ENCODE results near the gene SETBP1. TPM values are rescaled to one million over a fixed set of nuclear protein-coding genes. Genes with fewer than 3 reads are reported as not detected.

The SETBP1 gene
- total and polyA plus RNA-seq, 2 of the 4 experiments (the other 2 are of a cell fraction) = 0.19 to 0.36 TPM

DNA sequence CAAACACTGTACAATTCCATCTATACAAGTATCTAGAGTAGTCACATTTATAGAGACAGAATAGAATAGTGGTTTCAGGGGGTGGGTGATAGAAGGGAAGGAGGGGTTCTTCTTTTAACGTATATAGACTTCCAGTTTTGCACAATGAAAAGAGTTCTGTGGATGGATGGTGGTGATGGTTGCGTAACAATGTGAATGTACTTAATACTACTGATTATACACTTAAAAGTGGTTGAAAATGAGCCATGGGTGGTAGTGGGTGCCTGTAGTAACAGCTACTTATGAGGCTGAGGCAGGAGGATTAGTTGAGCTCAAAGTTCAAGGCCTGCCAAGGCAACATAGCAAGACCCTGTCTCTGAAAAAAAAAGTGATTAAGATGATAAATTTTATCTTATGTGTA lies 85.8 kb downstream of the SETBP1 start:
- no peak for DNase-seq

More for the DNA sequence above, 85.8 kb downstream of the SETBP1 start:
- Histone ChIP-seq H3K9me3 (ENCODE audit: control insufficient read depth, insufficient read depth, low read length) (no peaks in the 10 kb centered on the region), H3K56ac (ENCODE audit: extremely low read depth, insufficient read depth, low read length) (no peak overlapping the region), H3K27me3 (ENCODE audit: control insufficient read depth, insufficient read depth, low read length) (no peaks in the 10 kb centered on the region; the same call in 1 of the 2 replicates), H2BK15ac (ENCODE audit: low read depth, low read length) (no peak overlapping the region), H4K5ac (ENCODE audit: low read depth, low read length) (no peak overlapping the region), H3K9me1 (ENCODE audit: insufficient read depth, low read length) (no peaks in the 10 kb centered on the region), H3K79me1 (ENCODE audit: low read depth in 1 of 2, low read length in 2 of 2) (no peaks in the 10 kb centered on the region), H4K8ac (ENCODE audit: low read depth in 2 of 2, low read length in 2 of 2) (no peak overlapping the region), H3K9ac (ENCODE audit: low read depth, low read length) (no peak overlapping the region), H2AFZ (replicated peaks; ENCODE audit: low read length, poor library complexity) (no peak overlapping the region), H3K4me3 (ENCODE audit: insufficient read depth, low read depth, low read length) (no peak overlapping the region), H3K23ac (ENCODE audit: low read depth, low read length) (no peak overlapping the region), H3K14ac (replicated peaks; ENCODE audit: low read depth, low read length) (no peak overlapping the region), H2AK5ac (ENCODE audit: low read depth, low read length) (no peak overlapping the region), H3K4ac (ENCODE audit: low read depth, low read length) (no peak overlapping the region), H2BK5ac (ENCODE audit: low read depth, low read length, poor library complexity, severe bottlenecking) (no peak overlapping the region), H4K20me1 (ENCODE audit: insufficient read depth, low read length) (no peaks in the 10 kb centered on the region), H2AK9ac (replicated peaks; ENCODE audit: low read depth, low read length, poor library complexity) (no peak overlapping the region), H2BK20ac (ENCODE audit: low read depth, low read length) (no peak overlapping the region), H3K27ac (ENCODE audit: insufficient read depth, low read length) (no peak overlapping the region), H3K36me3 (ENCODE audit: control insufficient read depth, insufficient read depth, low read length) (no peaks in the 10 kb centered on the region), H4K91ac (ENCODE audit: insufficient read depth, low read depth, low read length) (no peak overlapping the region), H3K4me2 (ENCODE audit: low read depth, low read length) (no peak overlapping the region), H3K18ac (ENCODE audit: low read depth, low read length) (no peak overlapping the region), H3K4me1 (ENCODE audit: control insufficient read depth, insufficient read depth, low read length) (no peaks in the 10 kb centered on the region), H2BK120ac (ENCODE audit: low read depth, low read length) (no peak overlapping the region)
- intact Hi-C loops (cut with micrococcal nuclease) (no loop called here), dilution Hi-C loops (cut with HindIII; ENCODE audit: low sequenced_read_pairs, unreplicated experiment) (no loop called here), in situ Hi-C loops (cut with MboI; ENCODE audit: low sequenced_read_pairs) (loop anchor here (10.0 kb wide), 1 partner anchor 62 kb away; no protein-coding TSS in a partner anchor)
- TF ChIP-seq MAFK (IDR thresholded peaks at IDR 0.05; ENCODE audit: low read depth, low read length) (no peak), CEBPB (IDR thresholded peaks at IDR 0.05; ENCODE audit: low read depth, low read length) (peak; percentile 70)
- TF ChIP-seq, protein P1, sequence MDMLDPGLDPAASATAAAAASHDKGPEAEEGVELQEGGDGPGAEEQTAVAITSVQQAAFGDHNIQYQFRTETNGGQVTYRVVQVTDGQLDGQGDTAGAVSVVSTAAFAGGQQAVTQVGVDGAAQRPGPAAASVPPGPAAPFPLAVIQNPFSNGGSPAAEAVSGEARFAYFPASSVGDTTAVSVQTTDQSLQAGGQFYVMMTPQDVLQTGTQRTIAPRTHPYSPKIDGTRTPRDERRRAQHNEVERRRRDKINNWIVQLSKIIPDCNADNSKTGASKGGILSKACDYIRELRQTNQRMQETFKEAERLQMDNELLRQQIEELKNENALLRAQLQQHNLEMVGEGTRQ (IDR thresholded peaks at IDR 0.05; ENCODE audit: low read depth, low read length) = no peak
- CTCF ChIA-PET = no interaction called here
- no TSS peak for BruUV-seq (replicated peaks)
- WGBS, 2 experiments (ENCODE audit: extremely low coverage in 2 of 2, insufficient read length in 1 of 2) = no CpG with 5 or more reads among the region's 2 CpGs
- POLR2A ChIA-PET (ENCODE audit: unreplicated experiment) = no interaction called here
- no peak for ATAC-seq (ENCODE audit: low read depth)

Data from IMR-90 (cell line).